IMR-90 (cell line): ENCODE measurements around the gene MBNL3. TPM values are rescaled to one million over a fixed set of nuclear protein-coding genes. Genes with fewer than 3 reads are reported as not detected.

Experiments used
- ATAC-seq: fragments of 200-7000 bp; cut with Tn5 transposase; 2 replicates; pipeline ENCODE4 v1.9.1; 2020; ENCODE audit warnings: low read depth, mild to moderate bottlenecking, moderate library complexity
- BruUV-seq: library from RNA; stranded (reverse); fragments of 400-500 nt; replicated peaks from 2 replicates; lab custom pipeline; 2021; lab: Mats Ljungman, UMichigan
- CTCF ChIA-PET: fragments of 300-600 bp; formaldehyde crosslinking; extraction: SDS; loops from one replicate; lab custom pipeline; 2021; ENCODE audit warnings: antibody characterized with exemption; lab: Yijun Ruan, JAX
- POLR2A ChIA-PET: fragments of 300-600 bp; sonication (Branson Sonifier 250); formaldehyde crosslinking; loops from one replicate; lab custom pipeline; 2022; ENCODE audit warnings: antibody characterized with exemption; ENCODE audit not compliant: unreplicated experiment; lab: Charles Lee
- DNase-seq: peaks from one replicate; pipeline ENCODE4 v3.0.0; 2013
- H2AFZ ChIP-seq: replicated peaks from 2 replicates; pipeline ENCODE3; 2013; ENCODE audit warnings: low read length, mild to moderate bottlenecking; ENCODE audit not compliant: poor library complexity
- H2AK5ac ChIP-seq: 2 replicates; pipeline ENCODE4 v1.6.1; 2013; ENCODE audit warnings: low read depth, low read length, inconsistent platforms
- H2AK9ac ChIP-seq: replicated peaks from 2 replicates; pipeline ENCODE3; 2013; ENCODE audit warnings: mild to moderate bottlenecking, low read depth, low read length, moderate library complexity; ENCODE audit not compliant: poor library complexity
- H2BK120ac ChIP-seq: 2 replicates; pipeline ENCODE4 v1.6.1; 2013; ENCODE audit warnings: low read depth, low read length, inconsistent platforms
- H2BK15ac ChIP-seq: 3 replicates; pipeline ENCODE4 v1.6.1; 2013; ENCODE audit warnings: low read depth, low read length, inconsistent platforms
- H2BK20ac ChIP-seq: 2 replicates; pipeline ENCODE4 v1.6.1; 2013; ENCODE audit warnings: low read depth, mild to moderate bottlenecking, inconsistent platforms, low read length, moderate library complexity
- H2BK5ac ChIP-seq: 2 replicates; pipeline ENCODE4 v1.6.1; 2013; ENCODE audit warnings: mild to moderate bottlenecking, low read depth, low read length, inconsistent platforms; ENCODE audit not compliant: poor library complexity, severe bottlenecking
- H3K14ac ChIP-seq: replicated peaks from 2 replicates; pipeline ENCODE4 v1.6.1; 2013; ENCODE audit warnings: low read depth, low read length, inconsistent platforms
- H3K18ac ChIP-seq: 2 replicates; pipeline ENCODE4 v1.6.1; 2013; ENCODE audit warnings: low read depth, low read length, control low read depth
- H3K23ac ChIP-seq: 2 replicates; pipeline ENCODE4 v1.6.1; 2013; ENCODE audit warnings: low read depth, low read length, inconsistent platforms
- H3K27ac ChIP-seq: 2 replicates; pipeline ENCODE4 v1.5.1; 2013; ENCODE audit warnings: mild to moderate bottlenecking, control low read depth, low read length; ENCODE audit not compliant: insufficient read depth
- H3K27me3 ChIP-seq: 2 replicates; pipeline ENCODE4 v1.6.1; 2013; ENCODE audit warnings: low read length; ENCODE audit not compliant: control insufficient read depth, insufficient read depth
- H3K36me3 ChIP-seq: 2 replicates; pipeline ENCODE4 v1.6.1; 2013; ENCODE audit warnings: low read length, mixed read lengths; ENCODE audit not compliant: control insufficient read depth, insufficient read depth
- H3K4ac ChIP-seq: 2 replicates; pipeline ENCODE4 v1.6.1; 2013; ENCODE audit warnings: low read depth, low read length, inconsistent platforms
- H3K4me1 ChIP-seq: 2 replicates; pipeline ENCODE4 v1.6.1; 2013; ENCODE audit warnings: low read length, mixed read lengths; ENCODE audit not compliant: control insufficient read depth, insufficient read depth
- H3K4me2 ChIP-seq: 2 replicates; pipeline ENCODE4 v1.6.1; 2013; ENCODE audit warnings: low read depth, mild to moderate bottlenecking, control low read depth, low read length, moderate library complexity
- H3K4me3 ChIP-seq: 2 replicates; pipeline ENCODE4 v1.5.1; 2013; ENCODE audit warnings: low read depth, mild to moderate bottlenecking, control low read depth, low read length, moderate library complexity; ENCODE audit not compliant: insufficient read depth
- H3K56ac ChIP-seq: 2 replicates; pipeline ENCODE4 v1.6.1; 2013; ENCODE audit warnings: low read length, inconsistent platforms; ENCODE audit not compliant: insufficient read depth; ENCODE audit errors: extremely low read depth
- H3K79me1 ChIP-seq, 2 experiments: 2 replicates each; pipeline ENCODE4 v1.6.1; 2013; ENCODE audit warnings: low read length in 2 of 2, inconsistent platforms in 1 of 2, low read depth in 1 of 2
- H3K9ac ChIP-seq: 2 replicates; pipeline ENCODE4 v1.6.1; 2013; ENCODE audit warnings: low read depth, low read length, control low read depth
- H3K9me1 ChIP-seq: 2 replicates; pipeline ENCODE4 v1.6.1; 2013; ENCODE audit warnings: low read length, inconsistent platforms; ENCODE audit not compliant: insufficient read depth
- H3K9me3 ChIP-seq: 2 replicates; pipeline ENCODE4 v1.6.1; 2013; ENCODE audit warnings: low read length; ENCODE audit not compliant: control insufficient read depth, insufficient read depth
- H4K20me1 ChIP-seq: 2 replicates; pipeline ENCODE4 v1.6.1; 2013; ENCODE audit warnings: low read length, inconsistent platforms; ENCODE audit not compliant: insufficient read depth
- H4K5ac ChIP-seq: 2 replicates; pipeline ENCODE4 v1.6.1; 2013; ENCODE audit warnings: mild to moderate bottlenecking, low read depth, low read length, control low read depth
- H4K8ac ChIP-seq, 2 experiments: 2 replicates each; pipeline ENCODE4 v1.6.1; 2013; ENCODE audit warnings: low read depth in 2 of 2, low read length in 2 of 2, control low read depth in 1 of 2, inconsistent platforms in 1 of 2
- H4K91ac ChIP-seq: 2 replicates; pipeline ENCODE4 v1.6.1; 2013; ENCODE audit warnings: low read depth, low read length, inconsistent platforms; ENCODE audit not compliant: insufficient read depth
- SMC3 ChIP-seq: fragments of 150-350 bp; IDR thresholded peaks from 2 replicates; pipeline ENCODE4 v1.6.1; 2016; ENCODE audit warnings: low read depth, mild to moderate bottlenecking, antibody characterized with exemption, low read length, moderate library complexity
- WGBS, 2 experiments: methylation state at CpG; one replicate each; pipeline versions ENCODE4 v1.1.5 to v1.1.7; 2013; ENCODE audit warnings: missing lambda C conversion rate in 2 of 2; ENCODE audit not compliant: insufficient read length in 1 of 2; ENCODE audit errors: extremely low coverage in 2 of 2; 5-methylcytosine and 5-hydroxymethylcytosine counted together
- dilution Hi-C: fragments of 300-500 bp; cut with HindIII; formaldehyde crosslinking; loops from one replicate; pipeline ENCODE4 v1.14.3; 2018; ENCODE audit warnings: low sequenced_read_pairs; ENCODE audit not compliant: unreplicated experiment
- in situ Hi-C: fragments of 300-500 bp; cut with MboI; formaldehyde crosslinking; loops from 3 replicates; pipeline ENCODE4 v1.14.3; 2019; ENCODE audit warnings: low sequenced_read_pairs, inconsistent platforms, mixed read lengths
- intact Hi-C: fragments of 100-400 bp; cut with micrococcal nuclease; formaldehyde crosslinking; loops from 2 replicates; pipeline ENCODE4 v1.10.0; 2022
- polyA plus RNA-seq, 3 experiments: library from polyadenylated mRNA; depleted of rRNA; stranded (reverse); fragments of >200 nt; gene quantifications; 2 replicates each; pipeline ENCODE4 v1.2.3, GENCODE V29; 2012; ENCODE audit warnings: low replicate concordance in 1 of 3
- total RNA-seq: library from RNA; depleted of rRNA; stranded (reverse); fragments of >200 nt; gene quantifications from 2 replicates; pipeline ENCODE4 v1.2.3, GENCODE V29; 2012

MBNL3 gene
- total and polyA plus RNA-seq, 2 of the 4 experiments (the other 2 are of a cell fraction) = 0.32 to 1.1 TPM

GRCh38 chrX:132532913-132533312, 44.1 kb upstream of the MBNL3 start:
- Histone ChIP-seq H3K36me3 (no peaks in the 10 kb centered on the region), H3K9me1 (no peaks in the 10 kb centered on the region), H3K27me3 (no peaks in the 10 kb centered on the region), H2BK120ac (no peak overlapping the region), H3K79me1 (no peaks in the 10 kb centered on the region), H2AFZ (no peak overlapping the region), H3K4me3 (no peak overlapping the region), H3K27ac (no peak overlapping the region), H3K4ac (no peak overlapping the region), H2BK5ac (no peak overlapping the region), H2BK15ac (no peak overlapping the region), H3K4me2 (no peak overlapping the region), H4K5ac (no peak overlapping the region), H2AK9ac (no peak overlapping the region), H3K18ac (no peak overlapping the region), H3K4me1 (no peaks in the 10 kb centered on the region), H3K23ac (no peak overlapping the region), H3K56ac (no peak overlapping the region), H2AK5ac (no peak overlapping the region), H3K9ac (no peak overlapping the region), H3K9me3 (no peaks in the 10 kb centered on the region), H4K8ac (no peak overlapping the region), H4K91ac (no peak overlapping the region), H3K14ac (no peak overlapping the region), H2BK20ac (no peak overlapping the region), H4K20me1 (no peaks in the 10 kb centered on the region)
- in situ Hi-C loops (no loop called here), dilution Hi-C loops (no loop called here), intact Hi-C loops (no loop called here)
- DNase-seq (peak; percentile 11), ATAC-seq (peak; percentile 14; the same call in 1 of the 2 replicates)
- no peak for TF ChIP-seq SMC3
- no TSS peak for BruUV-seq
- ChIA-PET POLR2A (no interaction called here), CTCF (no interaction called here)
- no CpG with 5 or more reads among the region's 1 CpG for WGBS, 2 experiments
